Nephron (organoid): ENCODE data around the gene SMTN.
A peak's percentile ranks its signal among the peaks of the same experiment; 100 is the strongest.
"Not testable (repeated sequence)": the region's sequence is repeated elsewhere in the genome, so short reads cannot be mapped to it uniquely, and the experiment has no call there.

Experiments
- H3K27ac Mint-ChIP-seq, 3 experiments: 2 replicates each; pipeline ENCODE4 v1.8.0; 2020; ENCODE audit warnings: mixed read lengths in 3 of 3, mild to moderate bottlenecking in 2 of 3, moderate library complexity in 1 of 3
- H3K27me3 Mint-ChIP-seq: 2 replicates; pipeline ENCODE4 v1.8.0; 2021; ENCODE audit warnings: low read depth, mild to moderate bottlenecking, moderate library complexity, mixed read lengths
- H3K36me3 Mint-ChIP-seq: 2 replicates; pipeline ENCODE4 v1.8.0; 2020; ENCODE audit warnings: low read depth, mixed read lengths
- H3K4me1 Mint-ChIP-seq: 2 replicates; pipeline ENCODE4 v1.8.0; 2020; ENCODE audit warnings: mixed read lengths
- H3K4me3 Mint-ChIP-seq, 3 experiments: 2 replicates each; pipeline ENCODE4 v1.8.0; 2020; ENCODE audit warnings: mild to moderate bottlenecking in 3 of 3, mixed read lengths in 3 of 3, moderate library complexity in 2 of 3
- H3K9me3 Mint-ChIP-seq: 2 replicates; pipeline ENCODE4 v1.8.0; 2020; ENCODE audit warnings: mixed read lengths
- CTCF ChIP-seq, 3 experiments: fragments of 200-600 bp; sonication (generic); IDR thresholded peaks; one replicate each; pipeline ENCODE4 v1.5.0; 2021; ENCODE audit warnings: antibody characterized with exemption in 3 of 3; ENCODE audit not compliant: unreplicated experiment in 3 of 3

SMTN gene

GRCh38 chr22:31055117-31055634 is 25.9 kb upstream of the SMTN start:
- Mint-ChIP-seq H3K36me3 (no peaks in the 10 kb centered on the region), H3K27ac (peak overlapping the region; percentile 85 to 99 (median 99)), H3K9me3 (no peaks in the 10 kb centered on the region), H3K4me1 (peaks cover 46% of the 10 kb centered on the region), H3K27me3 (no peaks in the 10 kb centered on the region), H3K4me3 (peak overlapping the region in 2 of 3 experiments; percentile 47 to 52)
- TF ChIP-seq CTCF (IDR thresholded peaks at IDR 0.05; ENCODE audit: unreplicated experiment in 3 of 3) = no peak

GRCh38 chr22:31055635-31056159 is 25.4 kb upstream of the SMTN start:
- H3K27me3 Mint-ChIP-seq = no peaks in the 10 kb centered on the region
- H3K9me3 Mint-ChIP-seq = no peaks in the 10 kb centered on the region
- H3K4me3 Mint-ChIP-seq = peak overlapping the region in 2 of 3 experiments; percentile 47 to 52
- H3K27ac Mint-ChIP-seq = peak overlapping the region; percentile 85 to 99 (median 99)
- TF ChIP-seq CTCF (IDR thresholded peaks at IDR 0.05; ENCODE audit: unreplicated experiment in 3 of 3) = no peak
- no peaks in the 10 kb centered on the region for H3K36me3 Mint-ChIP-seq
- peaks cover 46% of the 10 kb centered on the region for H3K4me1 Mint-ChIP-seq

- H3K27me3 Mint-ChIP-seq = no peaks in the 10 kb centered on the region
- no peak for TF ChIP-seq CTCF (IDR thresholded peaks at IDR 0.05; ENCODE audit: unreplicated experiment in 3 of 3)
- peaks cover 46% of the 10 kb centered on the region for H3K4me1 Mint-ChIP-seq
- peak overlapping the region; percentile 15 to 99 (median 69) for H3K27ac Mint-ChIP-seq
- no peak overlapping the region for H3K4me3 Mint-ChIP-seq
- H3K9me3 Mint-ChIP-seq = no peaks in the 10 kb centered on the region
- H3K36me3 Mint-ChIP-seq = no peaks in the 10 kb centered on the region
Measured at GRCh38 chr22:31056986-31057599, 24.0 kb upstream of the SMTN start.

GRCh38 chr22:31059663-31060062 is 21.5 kb upstream of the SMTN start:
- H3K4me3 Mint-ChIP-seq, H3K27me3 Mint-ChIP-seq, H3K9me3 Mint-ChIP-seq, H3K36me3 Mint-ChIP-seq: not testable (repeated sequence)
- peak overlapping the region; percentile 78 to 98 (median 97) for H3K27ac Mint-ChIP-seq
- peaks cover 35% of the 10 kb centered on the region for H3K4me1 Mint-ChIP-seq

- H3K27ac Mint-ChIP-seq = peak overlapping the region in 2 of 3 experiments; percentile 59 to 75
- peaks cover 14% of the 10 kb centered on the region for H3K4me1 Mint-ChIP-seq
- H3K36me3 Mint-ChIP-seq = no peaks in the 10 kb centered on the region
- no peak overlapping the region for H3K4me3 Mint-ChIP-seq
- H3K27me3 Mint-ChIP-seq = no peaks in the 10 kb centered on the region
- TF ChIP-seq CTCF (IDR thresholded peaks at IDR 0.05; ENCODE audit: unreplicated experiment in 3 of 3) = no peak
- H3K9me3 Mint-ChIP-seq = no peaks in the 10 kb centered on the region
Measured at GRCh38 chr22:31062566-31063230, 18.4 kb upstream of the SMTN start.

- Mint-ChIP-seq H3K36me3 (no peaks in the 10 kb centered on the region), H3K27ac (no peak overlapping the region), H3K27me3 (no peaks in the 10 kb centered on the region), H3K9me3 (no peaks in the 10 kb centered on the region), H3K4me3 (no peak overlapping the region), H3K4me1 (peaks cover 12% of the 10 kb centered on the region)
- TF ChIP-seq CTCF (IDR thresholded peaks at IDR 0.05; ENCODE audit: unreplicated experiment in 3 of 3) = no peak
Measured at GRCh38 chr22:31064369-31064768, 16.7 kb upstream of the SMTN start.
